Hepatocyte (in vitro differentiated cells): Measurements from ENCODE around the gene HMGXB4. TPM values are rescaled to one million over a fixed set of nuclear protein-coding genes. Genes with fewer than 3 reads are reported as not detected.

Experiments
- DNase-seq: peaks from one replicate; pipeline ENCODE4 v3.0.0-alpha.2; 2016; ENCODE audit warnings: low spot score
- H2AFZ ChIP-seq: fragments of 200-600 bp; sonication (generic); 2 replicates; pipeline ENCODE4 v1.6.0; 2016; ENCODE audit warnings: antibody characterized with exemption, mild to moderate bottlenecking
- H3K27ac ChIP-seq: fragments of 200-600 bp; sonication (generic); 2 replicates; pipeline ENCODE4 v1.5.1; 2016; ENCODE audit warnings: mild to moderate bottlenecking
- H3K27me3 ChIP-seq: fragments of 200-600 bp; sonication (generic); 2 replicates; pipeline ENCODE4 v1.6.1; 2016
- H3K36me3 ChIP-seq: fragments of 200-600 bp; sonication (generic); replicated peaks from 2 replicates; pipeline ENCODE4 v1.5.1; 2016; ENCODE audit warnings: low read depth; ENCODE audit not compliant: insufficient read depth
- H3K4me1 ChIP-seq: fragments of 200-600 bp; sonication (generic); 2 replicates; pipeline ENCODE4 v1.5.1; 2016; ENCODE audit warnings: mild to moderate bottlenecking, moderate library complexity; ENCODE audit not compliant: insufficient read depth
- H3K4me2 ChIP-seq: fragments of 200-600 bp; sonication (generic); 2 replicates; pipeline ENCODE4 v1.6.0; 2016
- H3K4me3 ChIP-seq: fragments of 200-600 bp; sonication (generic); 2 replicates; pipeline ENCODE4 v1.5.1; 2016; ENCODE audit warnings: mild to moderate bottlenecking
- H3K79me2 ChIP-seq: fragments of 200-600 bp; sonication (generic); 2 replicates; pipeline ENCODE4 v1.6.0; 2017; ENCODE audit warnings: mild to moderate bottlenecking
- H3K9me2 ChIP-seq: fragments of 200-600 bp; sonication (generic); replicated peaks from 2 replicates; pipeline ENCODE4 v1.6.0; 2017; ENCODE audit warnings: mild to moderate bottlenecking; ENCODE audit not compliant: insufficient read depth
- H3K9me3 ChIP-seq: fragments of 200-600 bp; sonication (generic); 2 replicates; pipeline ENCODE4 v1.5.1; 2016; ENCODE audit warnings: low read depth, mild to moderate bottlenecking
- H4K20me1 ChIP-seq: fragments of 200-600 bp; sonication (generic); 2 replicates; pipeline ENCODE4 v1.6.0; 2016; ENCODE audit warnings: mild to moderate bottlenecking; ENCODE audit not compliant: insufficient read depth, poor library complexity, severe bottlenecking
- EZH2 ChIP-seq: fragments of 200-600 bp; sonication (generic); IDR thresholded peaks from 2 replicates; pipeline ENCODE4 v1.6.1; 2016; ENCODE audit warnings: antibody characterized with exemption, mild to moderate bottlenecking, borderline replicate concordance
- EZH2phosphoT487 ChIP-seq: fragments of 200-600 bp; sonication (generic); IDR thresholded peaks from one replicate; pipeline ENCODE4 v1.6.1; 2018; ENCODE audit warnings: antibody characterized with exemption, mild to moderate bottlenecking, low read depth, moderate library complexity; ENCODE audit not compliant: unreplicated experiment, severe bottlenecking
- WGBS: methylation state at CpG from one replicate; pipeline ENCODE4 v1.1.6; 2016; ENCODE audit warnings: low lambda C conversion rate; ENCODE audit errors: missing lambda C conversion rate; 5-methylcytosine and 5-hydroxymethylcytosine counted together
- polyA plus RNA-seq: library from polyadenylated mRNA; unstranded; fragments of >200 nt; fragmentation: Nextera tagmentation; extraction: Ambion mirVana; gene quantifications from 2 replicates; pipeline ENCODE4 v1.2.1, GENCODE V29; 2016
- total RNA-seq: library from RNA; depleted of rRNA; stranded (reverse); fragments of >200 nt; gene quantifications from 2 replicates; pipeline ENCODE4 v1.2.3, GENCODE V29; 2014
- TF ChIP-seq, protein P1 (sequence below): fragments of 200-600 bp; sonication (generic); IDR thresholded peaks from 2 replicates; pipeline ENCODE4 v1.5.1; 2016; ENCODE audit warnings: antibody characterized with exemption, mild to moderate bottlenecking; ENCODE audit not compliant: poor library complexity

Gene HMGXB4
- total and polyA plus RNA-seq, 2 experiments from 2014 or later: 17.2 to 19.0 TPM

DNA sequence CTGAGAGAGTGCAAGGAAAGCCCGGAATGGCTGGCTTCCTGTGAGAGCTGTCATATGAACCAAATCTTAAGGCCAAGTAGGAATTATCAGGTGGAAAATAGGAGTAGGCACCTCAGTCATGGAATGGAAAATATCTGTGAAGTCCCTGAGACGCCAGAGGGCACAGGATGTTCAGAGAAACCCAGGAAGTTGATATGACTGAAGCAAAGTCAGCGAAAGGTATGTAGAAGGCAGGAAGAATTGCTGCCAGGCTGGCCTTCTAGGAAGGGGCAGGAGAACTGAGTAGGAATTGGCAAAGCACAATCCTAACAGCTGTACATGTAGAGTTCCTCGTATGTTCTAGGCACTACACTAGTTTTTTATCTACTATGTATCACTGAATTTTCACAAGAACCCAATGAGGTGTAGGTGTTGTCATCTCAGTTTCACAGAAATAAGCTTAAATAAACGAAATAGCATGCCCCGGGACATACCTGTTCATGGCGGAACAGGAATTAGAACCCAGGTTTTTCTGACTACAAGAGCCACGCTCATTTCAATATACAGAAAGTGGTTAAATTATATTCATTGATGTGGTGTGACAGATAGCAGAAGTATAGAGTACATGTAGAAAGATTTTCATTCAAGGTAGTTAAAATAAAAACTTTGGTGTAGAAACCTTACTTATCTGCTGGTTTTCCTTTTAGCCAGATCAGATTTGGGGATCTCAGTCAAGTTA is 17.0 kb downstream of the HMGXB4 start:
- TF ChIP-seq EZH2phosphoT487 (no peak), EZH2 (no peak)
- TF ChIP-seq, protein P1, sequence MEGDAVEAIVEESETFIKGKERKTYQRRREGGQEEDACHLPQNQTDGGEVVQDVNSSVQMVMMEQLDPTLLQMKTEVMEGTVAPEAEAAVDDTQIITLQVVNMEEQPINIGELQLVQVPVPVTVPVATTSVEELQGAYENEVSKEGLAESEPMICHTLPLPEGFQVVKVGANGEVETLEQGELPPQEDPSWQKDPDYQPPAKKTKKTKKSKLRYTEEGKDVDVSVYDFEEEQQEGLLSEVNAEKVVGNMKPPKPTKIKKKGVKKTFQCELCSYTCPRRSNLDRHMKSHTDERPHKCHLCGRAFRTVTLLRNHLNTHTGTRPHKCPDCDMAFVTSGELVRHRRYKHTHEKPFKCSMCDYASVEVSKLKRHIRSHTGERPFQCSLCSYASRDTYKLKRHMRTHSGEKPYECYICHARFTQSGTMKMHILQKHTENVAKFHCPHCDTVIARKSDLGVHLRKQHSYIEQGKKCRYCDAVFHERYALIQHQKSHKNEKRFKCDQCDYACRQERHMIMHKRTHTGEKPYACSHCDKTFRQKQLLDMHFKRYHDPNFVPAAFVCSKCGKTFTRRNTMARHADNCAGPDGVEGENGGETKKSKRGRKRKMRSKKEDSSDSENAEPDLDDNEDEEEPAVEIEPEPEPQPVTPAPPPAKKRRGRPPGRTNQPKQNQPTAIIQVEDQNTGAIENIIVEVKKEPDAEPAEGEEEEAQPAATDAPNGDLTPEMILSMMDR: no peak
- H3K4me1 ChIP-seq: no peaks in the 10 kb centered on the region
- H3K27me3 ChIP-seq: no peaks in the 10 kb centered on the region
- H3K4me2 ChIP-seq: no peak overlapping the region
- no peak overlapping the region for H3K27ac ChIP-seq
- 96% methylated on average over 8 of the region's 8 CpGs for WGBS
- H4K20me1 ChIP-seq: no peaks in the 10 kb centered on the region
- no peak overlapping the region for H2AFZ ChIP-seq
- peaks cover 10% of the 10 kb centered on the region for H3K79me2 ChIP-seq
- no peaks in the 10 kb centered on the region for H3K9me2 ChIP-seq
- DNase-seq: no peak
- no peak overlapping the region for H3K4me3 ChIP-seq
- no peaks in the 10 kb centered on the region for H3K36me3 ChIP-seq
- H3K9me3 ChIP-seq: no peaks in the 10 kb centered on the region

- Histone ChIP-seq H3K9me2 (no peaks in the 10 kb centered on the region), H3K4me1 (no peaks in the 10 kb centered on the region), H4K20me1 (no peaks in the 10 kb centered on the region), H3K79me2 (peaks cover 8% of the 10 kb centered on the region), H3K4me2 (no peak overlapping the region), H3K27me3 (no peaks in the 10 kb centered on the region), H2AFZ (no peak overlapping the region), H3K36me3 (peaks cover 3% of the 10 kb centered on the region), H3K27ac (no peak overlapping the region), H3K4me3 (no peak overlapping the region), H3K9me3 (no peaks in the 10 kb centered on the region)
- WGBS: 90% methylated on average over 1 of the region's 1 CpG
- TF ChIP-seq, protein P1: no peak
- TF ChIP-seq EZH2phosphoT487 (no peak), EZH2 (no peak)
- no peak for DNase-seq
These were observed 18.3 kb downstream of the HMGXB4 start for GRCh38 chr22:35275580-35275979.

DNA sequence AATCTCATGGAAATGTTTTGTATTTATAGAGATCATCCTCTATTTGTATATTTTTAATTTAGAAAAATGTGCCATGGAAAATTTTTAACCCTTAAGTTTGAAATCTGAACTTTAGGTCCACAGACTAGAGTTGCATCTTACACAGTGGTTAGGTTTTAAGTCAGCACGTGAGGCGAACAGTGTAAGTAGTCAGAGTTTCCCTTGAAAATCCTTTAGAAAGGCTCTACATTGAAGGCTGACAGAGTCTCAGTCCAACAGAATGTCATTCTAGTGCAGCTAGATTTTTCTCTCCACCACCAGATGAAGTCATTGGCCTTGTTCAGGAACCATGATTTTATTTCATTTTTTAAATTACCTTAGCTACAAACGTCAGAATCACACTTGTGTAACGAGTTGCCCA is 18.7 kb downstream of the HMGXB4 start:
- DNase-seq: no peak
- H3K4me3 ChIP-seq: no peak overlapping the region
- no peaks in the 10 kb centered on the region for H3K4me1 ChIP-seq
- no peaks in the 10 kb centered on the region for H3K9me2 ChIP-seq
- H4K20me1 ChIP-seq: no peaks in the 10 kb centered on the region
- H2AFZ ChIP-seq: no peak overlapping the region
- no peak overlapping the region for H3K4me2 ChIP-seq
- H3K36me3 ChIP-seq: peaks cover 3% of the 10 kb centered on the region
- H3K9me3 ChIP-seq: no peaks in the 10 kb centered on the region
- H3K79me2 ChIP-seq: peaks cover 9% of the 10 kb centered on the region
- no peaks in the 10 kb centered on the region for H3K27me3 ChIP-seq
- H3K27ac ChIP-seq: no peak overlapping the region
- WGBS: 87% methylated on average over 4 of the region's 4 CpGs
- TF ChIP-seq EZH2 (no peak), EZH2phosphoT487 (no peak)
- TF ChIP-seq, protein P1: no peak
